Hematopoietic multipotent progenitor cell treated with erythropoietin and hydrocortisone succinate and interleukin-3 and kit ligand, for 8 days (in vitro differentiated cells): ENCODE results near the gene FBLN5.

ENCODE experiments used
- DNase-seq: peaks from one replicate; pipeline ENCODE4 v3.0.0-alpha.2; 2015

FBLN5 gene

GRCh38 chr14:91945751-91946621 lies 1.5 kb downstream of the FBLN5 start:
- no peak for DNase-seq

- DNase-seq = no peak
Measured at GRCh38 chr14:91942946-91943345, 4.5 kb downstream of the FBLN5 start.

GRCh38 chr14:91942128-91942527 lies 5.4 kb downstream of the FBLN5 start:
- DNase-seq = no peak

- DNase-seq = no peak
Measured at GRCh38 chr14:91940209-91940608, 7.3 kb downstream of the FBLN5 start.

- DNase-seq = no peak
Measured at GRCh38 chr14:91935586-91935985, 11.9 kb downstream of the FBLN5 start.

- no peak for DNase-seq
Measured at GRCh38 chr14:91934554-91935285, 12.8 kb downstream of the FBLN5 start.

- DNase-seq = no peak
Measured at GRCh38 chr14:91931478-91932088, 15.9 kb downstream of the FBLN5 start.

- no peak for DNase-seq
Measured at GRCh38 chr14:91929700-91930099, 17.8 kb downstream of the FBLN5 start.

- no peak for DNase-seq
Measured at GRCh38 chr14:91927800-91928199, 19.7 kb downstream of the FBLN5 start.

- DNase-seq = no peak
Measured at GRCh38 chr14:91927191-91927590, 20.3 kb downstream of the FBLN5 start.

- DNase-seq = no peak
Measured at GRCh38 chr14:91926131-91926890, 21.2 kb downstream of the FBLN5 start.

GRCh38 chr14:91925727-91926121 lies 21.8 kb downstream of the FBLN5 start:
- no peak for DNase-seq

- no peak for DNase-seq
Measured at GRCh38 chr14:91925001-91925726, 22.3 kb downstream of the FBLN5 start.

GRCh38 chr14:91920526-91920925 lies 27.0 kb downstream of the FBLN5 start:
- DNase-seq = no peak

- no peak for DNase-seq
Measured at GRCh38 chr14:91919814-91920213, 27.7 kb downstream of the FBLN5 start.

GRCh38 chr14:91918186-91918883 lies 29.2 kb downstream of the FBLN5 start:
- no peak for DNase-seq

GRCh38 chr14:91912035-91912434 lies 35.5 kb downstream of the FBLN5 start:
- DNase-seq = no peak

GRCh38 chr14:91911474-91912032 lies 35.9 kb downstream of the FBLN5 start:
- DNase-seq = peak; percentile 70

GRCh38 chr14:91910196-91910595 lies 37.3 kb downstream of the FBLN5 start:
- DNase-seq = no peak

- DNase-seq = no peak
Measured at GRCh38 chr14:91906374-91906773, 41.1 kb downstream of the FBLN5 start.

- no peak for DNase-seq
Measured at GRCh38 chr14:91904956-91905645, 42.4 kb downstream of the FBLN5 start.
